HEK293 (cell line): Measurements from ENCODE around the gene SLC2A11.
A peak's percentile ranks its signal among the peaks of the same experiment; 100 is the strongest.

Experiments used
- GLIS1 ChIP-seq: fragments of 450-650 bp; formaldehyde crosslinking; IDR thresholded peaks from 2 replicates; pipeline ENCODE4 v1.5.1; 2016; ENCODE audit warnings: missing biosample characterization, missing genetic modification characterization
- INSM2 ChIP-seq: fragments of 450-650 bp; formaldehyde crosslinking; IDR thresholded peaks from 2 replicates; pipeline ENCODE4 v1.5.1; 2016; ENCODE audit warnings: missing biosample characterization, missing genetic modification characterization
- KLF10 ChIP-seq: fragments of 450-650 bp; IDR thresholded peaks from 2 replicates; pipeline ENCODE4 v1.5.1; 2018; ENCODE audit warnings: missing biosample characterization, mild to moderate bottlenecking, missing genetic modification characterization
- KLF8 ChIP-seq: fragments of 450-650 bp; formaldehyde crosslinking; IDR thresholded peaks from 2 replicates; pipeline ENCODE4 v1.5.1; 2016; ENCODE audit warnings: missing biosample characterization, missing genetic modification characterization
- MEIS1 ChIP-seq: sonication (generic); formaldehyde crosslinking; IDR thresholded peaks from 2 replicates; pipeline ENCODE4 v1.8.1; 2022; ENCODE audit warnings: missing genetic modification reagents, mild to moderate bottlenecking, borderline replicate concordance
- OVOL3 ChIP-seq: fragments of 450-650 bp; formaldehyde crosslinking; IDR thresholded peaks from 2 replicates; pipeline ENCODE4 v1.5.1; 2016; ENCODE audit warnings: missing biosample characterization, missing genetic modification characterization
- PRDM4 ChIP-seq: fragments of 450-650 bp; formaldehyde crosslinking; IDR thresholded peaks from 2 replicates; pipeline ENCODE4 v1.5.1; 2017; ENCODE audit warnings: missing biosample characterization, missing genetic modification characterization
- SETDB1 ChIP-seq: IDR thresholded peaks from one replicate; pipeline ENCODE4 v1.6.1; 2017; ENCODE audit warnings: mild to moderate bottlenecking, low read length, moderate library complexity, mixed read lengths; ENCODE audit not compliant: insufficient read length
- TCF7L2 ChIP-seq: IDR thresholded peaks from 2 replicates; pipeline ENCODE4 v1.6.1; 2011; ENCODE audit warnings: low read depth, mild to moderate bottlenecking, inconsistent platforms, low read length, moderate library complexity, borderline replicate concordance
- WT1 ChIP-seq: fragments of 450-650 bp; formaldehyde crosslinking; IDR thresholded peaks from 2 replicates; pipeline ENCODE4 v1.5.1; 2016; ENCODE audit warnings: missing biosample characterization, missing genetic modification characterization
- ZNF157 ChIP-seq: fragments of 450-650 bp; formaldehyde crosslinking; IDR thresholded peaks from 2 replicates; pipeline ENCODE4 v1.5.1; 2016; ENCODE audit warnings: missing biosample characterization, missing genetic modification characterization
- ZNF221 ChIP-seq: fragments of 450-650 bp; formaldehyde crosslinking; IDR thresholded peaks from 2 replicates; pipeline ENCODE4 v1.5.1; 2017; ENCODE audit warnings: missing biosample characterization, missing genetic modification characterization, borderline replicate concordance
- ZNF248 ChIP-seq: fragments of 450-650 bp; formaldehyde crosslinking; IDR thresholded peaks from 2 replicates; pipeline ENCODE4 v1.5.1; 2017; ENCODE audit warnings: missing biosample characterization, missing genetic modification characterization
- ZNF274 ChIP-seq, 2 experiments: fragments of 200-500 bp in 1 of 2; fragments of 450-650 bp in 1 of 2; sonication (Bioruptor generic) in 1 of 2; formaldehyde crosslinking in 1 of 2; IDR thresholded peaks; 2 replicates each; pipeline versions ENCODE4 v1.5.1 to v1.6.1; 2014 to 2016; ENCODE audit warnings: borderline replicate concordance in 1 of 2, inconsistent platforms in 1 of 2, low read length in 1 of 2, missing biosample characterization in 1 of 2, missing genetic modification characterization in 1 of 2
- ZNF335 ChIP-seq: fragments of 450-650 bp; formaldehyde crosslinking; conservative IDR thresholded peaks from 2 replicates; pipeline ENCODE4 v1.5.1; 2016; ENCODE audit warnings: missing biosample characterization, missing genetic modification characterization
- ZNF341 ChIP-seq: fragments of 450-650 bp; formaldehyde crosslinking; IDR thresholded peaks from 2 replicates; pipeline ENCODE4; 2016; ENCODE audit warnings: low read depth, missing biosample characterization, missing genetic modification characterization
- ZNF366 ChIP-seq: fragments of 450-650 bp; formaldehyde crosslinking; conservative IDR thresholded peaks from 2 replicates; pipeline ENCODE4 v1.5.1; 2016; ENCODE audit warnings: missing biosample characterization, missing genetic modification characterization
- ZNF48 ChIP-seq: fragments of 450-650 bp; formaldehyde crosslinking; IDR thresholded peaks from 2 replicates; pipeline ENCODE4 v1.5.1; 2016; ENCODE audit warnings: missing biosample characterization, missing genetic modification characterization
- ZNF549 ChIP-seq: fragments of 450-650 bp; IDR thresholded peaks from 2 replicates; pipeline ENCODE4 v1.5.1; 2018; ENCODE audit warnings: missing biosample characterization, missing genetic modification characterization, mild to moderate bottlenecking, inconsistent platforms, moderate library complexity
- ZNF558 ChIP-seq: fragments of 450-650 bp; formaldehyde crosslinking; IDR thresholded peaks from 2 replicates; pipeline ENCODE4 v1.5.1; 2016; ENCODE audit warnings: missing biosample characterization, missing genetic modification characterization
- ZNF621 ChIP-seq: fragments of 450-650 bp; formaldehyde crosslinking; IDR thresholded peaks from 2 replicates; pipeline ENCODE4 v1.5.1; 2017; ENCODE audit warnings: missing biosample characterization, missing genetic modification characterization
- ZNF626 ChIP-seq: fragments of 450-650 bp; sonication (Bioruptor Pico); formaldehyde crosslinking; IDR thresholded peaks from 2 replicates; pipeline ENCODE4 v1.5.1; 2018; ENCODE audit warnings: missing biosample characterization, missing genetic modification characterization, inconsistent platforms
- ZNF776 ChIP-seq: fragments of 450-650 bp; formaldehyde crosslinking; IDR thresholded peaks from 2 replicates; pipeline ENCODE4 v1.5.0; 2017; ENCODE audit warnings: missing biosample characterization, missing genetic modification characterization, borderline replicate concordance
- ZNF837 ChIP-seq: fragments of 450-650 bp; formaldehyde crosslinking; IDR thresholded peaks from 2 replicates; pipeline ENCODE4 v1.5.1; 2016; ENCODE audit warnings: missing biosample characterization, missing genetic modification characterization
- TF ChIP-seq, protein P1 (sequence below): fragments of 450-650 bp; formaldehyde crosslinking; IDR thresholded peaks from 2 replicates; pipeline ENCODE4 v1.5.1; 2016; ENCODE audit warnings: missing biosample characterization, missing genetic modification characterization, low read depth
- TF ChIP-seq, protein P2 (sequence below): fragments of 450-650 bp; formaldehyde crosslinking; conservative IDR thresholded peaks from 2 replicates; pipeline ENCODE4 v1.5.1; 2016; ENCODE audit warnings: low read depth, missing biosample characterization, missing genetic modification characterization
- TF ChIP-seq, protein P3 (sequence below): sonication (generic); formaldehyde crosslinking; IDR thresholded peaks from 2 replicates; pipeline ENCODE4 v1.8.1; 2022; ENCODE audit warnings: mild to moderate bottlenecking, moderate library complexity, missing genetic modification reagents

Gene SLC2A11

GRCh38 chr22:23913661-23914353 lies 56.1 kb downstream of the SLC2A11 start (continued):
- TF ChIP-seq TCF7L2 (no peak), ZNF335 (peak; percentile 73), WT1 (peak; percentile 22; the same call in 1 of the 2 replicates), KLF8 (tag by site-specific recombination) (peak; percentile 51), ZNF341 (tag by site-specific recombination) (peak; percentile 94), ZNF157 (tag by site-specific recombination) (no peak), ZNF248 (no peak), ZNF621 (no peak), ZNF626 (no peak), GLIS1 (tag by site-specific recombination) (peak; percentile 97), ZNF366 (tag by site-specific recombination) (peak; percentile 81), OVOL3 (tag by site-specific recombination) (0 out of 2 replicates have a peak, but pooled peaks have one; percentile 22), PRDM4 (tag by site-specific recombination) (no peak), SETDB1 (no peak), ZNF558 (tag by site-specific recombination) (no peak), ZNF776 (no peak), ZNF221 (tag by site-specific recombination) (no peak), ZNF274 (IDR thresholded peaks at IDR 0.05; ENCODE audit: low read length) (no peak), ZNF274 (tag by site-specific recombination; IDR thresholded peaks at IDR 0.05; ENCODE audit: borderline replicate concordance) (no peak), MEIS1 (no peak), ZNF48 (no peak), KLF10 (tag by site-specific recombination) (peak; percentile 76), INSM2 (no peak; the same call in 1 of the 2 replicates), ZNF549 (tag by site-specific recombination) (no peak), ZNF837 (tag by site-specific recombination) (no peak)
- TF ChIP-seq, protein P1, sequence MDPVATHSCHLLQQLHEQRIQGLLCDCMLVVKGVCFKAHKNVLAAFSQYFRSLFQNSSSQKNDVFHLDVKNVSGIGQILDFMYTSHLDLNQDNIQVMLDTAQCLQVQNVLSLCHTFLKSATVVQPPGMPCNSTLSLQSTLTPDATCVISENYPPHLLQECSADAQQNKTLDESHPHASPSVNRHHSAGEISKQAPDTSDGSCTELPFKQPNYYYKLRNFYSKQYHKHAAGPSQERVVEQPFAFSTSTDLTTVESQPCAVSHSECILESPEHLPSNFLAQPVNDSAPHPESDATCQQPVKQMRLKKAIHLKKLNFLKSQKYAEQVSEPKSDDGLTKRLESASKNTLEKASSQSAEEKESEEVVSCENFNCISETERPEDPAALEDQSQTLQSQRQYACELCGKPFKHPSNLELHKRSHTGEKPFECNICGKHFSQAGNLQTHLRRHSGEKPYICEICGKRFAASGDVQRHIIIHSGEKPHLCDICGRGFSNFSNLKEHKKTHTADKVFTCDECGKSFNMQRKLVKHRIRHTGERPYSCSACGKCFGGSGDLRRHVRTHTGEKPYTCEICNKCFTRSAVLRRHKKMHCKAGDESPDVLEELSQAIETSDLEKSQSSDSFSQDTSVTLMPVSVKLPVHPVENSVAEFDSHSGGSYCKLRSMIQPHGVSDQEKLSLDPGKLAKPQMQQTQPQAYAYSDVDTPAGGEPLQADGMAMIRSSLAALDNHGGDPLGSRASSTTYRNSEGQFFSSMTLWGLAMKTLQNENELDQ (tag by site-specific recombination), result no peak
- TF ChIP-seq, protein P2, sequence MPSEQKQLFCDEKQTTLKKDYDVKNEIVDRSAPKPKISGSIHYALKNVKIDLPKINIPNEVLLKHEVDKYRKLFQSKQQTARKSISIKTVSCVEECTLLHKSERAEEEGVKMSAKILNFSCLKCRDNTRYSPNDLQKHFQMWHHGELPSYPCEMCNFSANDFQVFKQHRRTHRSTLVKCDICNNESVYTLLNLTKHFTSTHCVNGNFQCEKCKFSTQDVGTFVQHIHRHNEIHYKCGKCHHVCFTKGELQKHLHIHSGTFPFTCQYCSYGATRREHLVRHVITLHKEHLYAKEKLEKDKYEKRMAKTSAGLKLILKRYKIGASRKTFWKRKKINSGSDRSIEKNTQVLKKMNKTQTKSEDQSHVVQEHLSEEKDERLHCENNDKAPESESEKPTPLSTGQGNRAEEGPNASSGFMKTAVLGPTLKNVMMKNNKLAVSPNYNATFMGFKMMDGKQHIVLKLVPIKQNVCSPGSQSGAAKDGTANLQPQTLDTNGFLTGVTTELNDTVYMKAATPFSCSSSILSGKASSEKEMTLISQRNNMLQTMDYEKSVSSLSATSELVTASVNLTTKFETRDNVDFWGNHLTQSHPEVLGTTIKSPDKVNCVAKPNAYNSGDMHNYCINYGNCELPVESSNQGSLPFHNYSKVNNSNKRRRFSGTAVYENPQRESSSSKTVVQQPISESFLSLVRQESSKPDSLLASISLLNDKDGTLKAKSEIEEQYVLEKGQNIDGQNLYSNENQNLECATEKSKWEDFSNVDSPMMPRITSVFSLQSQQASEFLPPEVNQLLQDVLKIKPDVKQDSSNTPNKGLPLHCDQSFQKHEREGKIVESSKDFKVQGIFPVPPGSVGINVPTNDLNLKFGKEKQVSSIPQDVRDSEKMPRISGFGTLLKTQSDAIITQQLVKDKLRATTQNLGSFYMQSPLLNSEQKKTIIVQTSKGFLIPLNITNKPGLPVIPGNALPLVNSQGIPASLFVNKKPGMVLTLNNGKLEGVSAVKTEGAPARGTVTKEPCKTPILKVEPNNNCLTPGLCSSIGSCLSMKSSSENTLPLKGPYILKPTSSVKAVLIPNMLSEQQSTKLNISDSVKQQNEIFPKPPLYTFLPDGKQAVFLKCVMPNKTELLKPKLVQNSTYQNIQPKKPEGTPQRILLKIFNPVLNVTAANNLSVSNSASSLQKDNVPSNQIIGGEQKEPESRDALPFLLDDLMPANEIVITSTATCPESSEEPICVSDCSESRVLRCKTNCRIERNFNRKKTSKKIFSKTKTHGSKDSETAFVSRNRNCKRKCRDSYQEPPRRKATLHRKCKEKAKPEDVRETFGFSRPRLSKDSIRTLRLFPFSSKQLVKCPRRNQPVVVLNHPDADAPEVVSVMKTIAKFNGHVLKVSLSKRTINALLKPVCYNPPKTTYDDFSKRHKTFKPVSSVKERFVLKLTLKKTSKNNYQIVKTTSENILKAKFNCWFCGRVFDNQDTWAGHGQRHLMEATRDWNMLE (tag by site-specific recombination), result peak; percentile 84
- TF ChIP-seq, protein P3, sequence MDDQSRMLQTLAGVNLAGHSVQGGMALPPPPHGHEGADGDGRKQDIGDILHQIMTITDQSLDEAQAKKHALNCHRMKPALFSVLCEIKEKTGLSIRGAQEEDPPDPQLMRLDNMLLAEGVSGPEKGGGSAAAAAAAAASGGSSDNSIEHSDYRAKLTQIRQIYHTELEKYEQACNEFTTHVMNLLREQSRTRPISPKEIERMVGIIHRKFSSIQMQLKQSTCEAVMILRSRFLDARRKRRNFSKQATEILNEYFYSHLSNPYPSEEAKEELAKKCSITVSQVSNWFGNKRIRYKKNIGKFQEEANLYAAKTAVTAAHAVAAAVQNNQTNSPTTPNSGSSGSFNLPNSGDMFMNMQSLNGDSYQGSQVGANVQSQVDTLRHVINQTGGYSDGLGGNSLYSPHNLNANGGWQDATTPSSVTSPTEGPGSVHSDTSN (CRISPR knock-in tag), result no peak
